GM10248 (cell line): Measurements from ENCODE around the gene MTARC2.

Experiments used
- CTCF ChIA-PET: fragments of 300-600 bp; sonication (Branson Sonifier 250); formaldehyde crosslinking; extraction: SDS; loops from one replicate; lab custom pipeline; 2021; ENCODE audit warnings: antibody characterized with exemption; lab: Yijun Ruan, JAX
- POLR2A ChIA-PET: fragments of 350-650 bp; sonication (Branson Sonifier 250); formaldehyde crosslinking; extraction: SDS; loops from one replicate; lab custom pipeline; 2020; ENCODE audit warnings: antibody characterized with exemption; lab: Yijun Ruan, JAX
- DNase-seq: peaks from one replicate; pipeline ENCODE4 v3.0.0; 2012; ENCODE audit errors: extremely low spot score
- TF ChIP-seq, protein P1 (sequence below): IDR thresholded peaks from 2 replicates; pipeline ENCODE4 v1.5.1; 2012; ENCODE audit warnings: mild to moderate bottlenecking, low read depth; ENCODE audit errors: extremely low read depth, missing control alignments, control extremely low read depth

MTARC2 gene

GRCh38 chr1:220741825-220742224, 6.3 kb upstream of the MTARC2 start:
- ChIA-PET POLR2A (no interaction called here), CTCF (interaction anchor here (1.0 to 2.8 kb wide), 2 partner anchors 8 to 461 kb away, joined by 3 to 26 read pairs; no protein-coding TSS in a partner anchor)
- TF ChIP-seq, protein P1, sequence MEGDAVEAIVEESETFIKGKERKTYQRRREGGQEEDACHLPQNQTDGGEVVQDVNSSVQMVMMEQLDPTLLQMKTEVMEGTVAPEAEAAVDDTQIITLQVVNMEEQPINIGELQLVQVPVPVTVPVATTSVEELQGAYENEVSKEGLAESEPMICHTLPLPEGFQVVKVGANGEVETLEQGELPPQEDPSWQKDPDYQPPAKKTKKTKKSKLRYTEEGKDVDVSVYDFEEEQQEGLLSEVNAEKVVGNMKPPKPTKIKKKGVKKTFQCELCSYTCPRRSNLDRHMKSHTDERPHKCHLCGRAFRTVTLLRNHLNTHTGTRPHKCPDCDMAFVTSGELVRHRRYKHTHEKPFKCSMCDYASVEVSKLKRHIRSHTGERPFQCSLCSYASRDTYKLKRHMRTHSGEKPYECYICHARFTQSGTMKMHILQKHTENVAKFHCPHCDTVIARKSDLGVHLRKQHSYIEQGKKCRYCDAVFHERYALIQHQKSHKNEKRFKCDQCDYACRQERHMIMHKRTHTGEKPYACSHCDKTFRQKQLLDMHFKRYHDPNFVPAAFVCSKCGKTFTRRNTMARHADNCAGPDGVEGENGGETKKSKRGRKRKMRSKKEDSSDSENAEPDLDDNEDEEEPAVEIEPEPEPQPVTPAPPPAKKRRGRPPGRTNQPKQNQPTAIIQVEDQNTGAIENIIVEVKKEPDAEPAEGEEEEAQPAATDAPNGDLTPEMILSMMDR = no peak
- no peak for DNase-seq

DNA sequence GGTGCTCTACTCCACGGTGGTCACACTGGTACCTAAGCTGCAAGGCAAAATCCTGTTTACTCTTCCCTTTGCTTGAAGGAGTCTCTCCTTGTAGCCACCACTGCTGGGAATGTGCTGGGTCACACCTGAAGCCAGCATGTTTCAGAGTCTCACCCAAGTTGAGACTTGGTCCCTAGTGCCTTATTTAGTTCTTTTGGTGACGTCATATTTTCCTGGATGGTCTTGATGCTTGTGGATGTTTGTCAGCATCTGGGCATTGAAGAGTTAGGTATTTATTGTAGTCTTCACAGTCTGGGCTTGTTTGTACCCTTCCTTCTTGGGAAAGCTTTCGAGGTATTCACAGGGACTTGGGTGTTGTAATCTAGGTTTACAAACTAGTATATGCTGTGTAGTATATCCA, 5.6 kb upstream of the MTARC2 start:
- TF ChIP-seq, protein P1 = no peak
- DNase-seq = no peak
- CTCF ChIA-PET = interaction anchor here (1.0 to 2.8 kb wide), 2 partner anchors 9 to 462 kb away, joined by 3 to 26 read pairs; no protein-coding TSS in a partner anchor
- POLR2A ChIA-PET = no interaction called here

- CTCF ChIA-PET = interaction anchor here (1.4 to 5.2 kb wide), 2 partner anchors 13 to 18 kb away, joined by 5 to 35 read pairs; no protein-coding TSS in a partner anchor
- POLR2A ChIA-PET = no interaction called here
- DNase-seq = no peak
- TF ChIP-seq, protein P1 = no peak
Measured at GRCh38 chr1:220746851-220747250, 1.3 kb upstream of the MTARC2 start.

DNA sequence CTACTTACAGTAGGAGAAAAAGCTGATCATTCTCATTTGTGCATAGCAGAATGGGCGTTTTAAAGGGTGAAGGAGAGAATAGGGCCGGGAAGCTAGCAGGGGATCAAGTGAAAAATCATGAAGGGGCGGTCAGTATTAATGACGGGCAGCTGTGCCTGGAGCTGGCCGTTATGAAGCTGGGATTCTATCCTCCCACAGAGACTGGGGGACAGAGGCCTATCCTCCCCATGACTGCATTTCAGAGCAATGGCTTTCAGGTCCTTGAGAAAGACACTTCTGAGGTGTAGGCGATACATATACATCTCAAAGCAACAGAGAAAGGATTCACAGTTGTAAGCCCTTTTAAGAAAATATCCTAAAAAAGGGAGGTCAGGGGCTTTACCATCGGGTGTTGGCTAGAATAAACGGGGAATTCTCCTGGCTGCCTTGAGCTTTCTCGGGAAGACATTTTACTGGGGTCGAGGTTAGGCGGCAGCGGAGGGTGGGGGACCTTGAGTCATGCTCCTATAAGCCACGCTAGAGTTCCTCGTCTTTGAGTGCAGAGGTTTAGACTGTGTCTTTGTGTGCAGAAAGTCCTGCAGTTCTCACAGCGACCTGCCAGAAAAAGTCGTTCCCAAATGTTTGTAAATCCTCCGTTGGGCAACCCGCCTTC, 559 bp upstream of the MTARC2 start:
- CTCF ChIA-PET = interaction anchor here (1.1 to 5.2 kb wide), 4 partner anchors 10 to 28 kb away, joined by 3 to 35 read pairs (median 4); no protein-coding TSS in a partner anchor
- POLR2A ChIA-PET = no interaction called here
- no peak for DNase-seq
- TF ChIP-seq, protein P1 = no peak

DNA sequence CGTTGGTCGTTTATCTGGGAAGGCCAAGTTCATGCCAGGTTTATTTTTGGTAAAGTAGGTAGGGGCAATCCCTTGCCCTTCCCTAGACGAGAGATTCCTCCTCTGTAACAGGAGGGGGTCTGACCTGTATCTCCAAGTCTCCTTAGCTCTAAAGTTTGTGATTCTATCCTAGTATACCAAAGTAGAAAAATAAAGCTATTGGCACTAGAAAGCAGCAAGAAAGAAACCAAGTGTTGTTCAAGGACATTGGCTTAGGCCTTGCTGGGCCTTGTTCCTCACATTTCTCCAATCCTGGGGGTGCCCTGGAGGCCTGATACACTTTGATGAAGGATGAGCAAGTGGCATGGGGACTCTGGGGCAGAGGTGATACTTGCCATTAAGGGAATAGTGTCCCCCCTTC, 814 bp downstream of the MTARC2 start:
- ChIA-PET POLR2A (no interaction called here), CTCF (interaction anchor here (1.6 to 5.2 kb wide), 2 partner anchors 15 to 26 kb away, joined by 4 to 35 read pairs; no protein-coding TSS in a partner anchor)
- no peak for DNase-seq
- TF ChIP-seq, protein P1 = no peak

- TF ChIP-seq, protein P1 = no peak
- ChIA-PET POLR2A (no interaction called here), CTCF (interaction anchor here (1.0 to 5.2 kb wide), 2 partner anchors 16 to 60 kb away, joined by 3 to 35 read pairs; no protein-coding TSS in a partner anchor)
- no peak for DNase-seq
Measured at GRCh38 chr1:220750131-220750515, 2.0 kb downstream of the MTARC2 start.
